Measurements from ENCODE around the gene TTC5. TPM values are rescaled to one million over a fixed set of nuclear protein-coding genes. Genes with fewer than 3 reads are reported as not detected.
A peak's percentile ranks its signal among the peaks of the same experiment; 100 is the strongest.
"Not testable (repeated sequence)": the region's sequence is repeated elsewhere in the genome, so short reads cannot be mapped to it uniquely, and the experiment has no call there.

Gene TTC5
- total RNA-seq, 2 experiments from 2014 or later = 20.5 to 21.2 TPM

DNA sequence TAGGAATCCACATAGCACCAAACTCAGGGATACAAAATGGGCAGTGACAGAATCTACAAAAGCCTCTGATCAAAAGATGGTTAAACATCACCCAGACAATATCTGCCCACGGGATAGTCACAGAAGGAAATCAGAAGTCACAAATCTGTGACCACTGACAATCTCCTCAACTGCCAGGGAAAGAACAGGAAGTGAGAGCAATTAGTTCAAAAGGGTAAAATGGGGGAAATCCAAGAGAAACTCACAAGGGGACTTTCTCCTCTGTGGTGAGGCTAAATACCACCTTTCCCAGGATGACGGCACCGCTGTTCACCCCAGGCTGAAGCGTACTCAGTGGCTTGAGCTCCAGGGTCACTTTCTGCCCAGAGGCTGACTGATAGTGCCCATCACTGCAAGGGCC lies 10.7 kb downstream of the TTC5 start:
- Mint-ChIP-seq H3K27ac (no peak overlapping the region), H3K4me3 (no peak overlapping the region), H3K9me3 (no peaks in the 10 kb centered on the region), H3K4me1 (peaks cover 4% of the 10 kb centered on the region), H3K36me3 (ENCODE audit: low read depth) (peaks cover 45% of the 10 kb centered on the region), H3K27me3 (no peaks in the 10 kb centered on the region)
- no peak for DNase-seq
- CTCF ChIA-PET = no interaction called here
- POLR2A ChIA-PET = no interaction called here

- peaks cover 47% of the 10 kb centered on the region for H3K36me3 Mint-ChIP-seq (ENCODE audit: low read depth)
- H3K4me1 Mint-ChIP-seq = peaks cover 4% of the 10 kb centered on the region
- H3K27me3 Mint-ChIP-seq = no peaks in the 10 kb centered on the region
- no peaks in the 10 kb centered on the region for H3K9me3 Mint-ChIP-seq
- H3K27ac Mint-ChIP-seq = no peak overlapping the region
- no peak for DNase-seq
- ChIA-PET CTCF (no interaction called here), POLR2A (no interaction called here)
- no peak overlapping the region for H3K4me3 Mint-ChIP-seq
Measured at GRCh38 chr14:20294636-20295035, 11.1 kb downstream of the TTC5 start.

DNA sequence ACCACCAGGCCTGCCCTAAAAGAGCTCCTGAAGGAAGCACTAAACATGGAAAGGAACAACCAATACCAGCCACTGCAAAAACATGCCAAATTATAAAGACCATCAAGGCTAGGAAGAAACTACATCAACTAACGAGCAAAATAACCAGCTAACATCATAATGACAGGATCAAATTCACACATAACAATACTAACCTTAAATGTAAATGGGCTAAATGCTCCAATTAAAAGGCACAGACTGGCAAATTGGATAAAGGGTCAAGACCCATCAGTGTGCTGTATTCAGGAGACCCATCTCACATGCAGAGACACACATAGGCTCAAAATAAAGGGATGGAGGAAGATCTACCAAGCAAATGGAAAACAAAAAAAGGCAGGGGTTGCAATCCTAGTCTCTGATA lies 23.8 kb downstream of the TTC5 start:
- peaks cover 68% of the 10 kb centered on the region for H3K36me3 Mint-ChIP-seq (ENCODE audit: low read depth)
- H3K27ac Mint-ChIP-seq, H3K4me3 Mint-ChIP-seq, H3K27me3 Mint-ChIP-seq, DNase-seq, H3K9me3 Mint-ChIP-seq, CTCF ChIA-PET, POLR2A ChIA-PET: not testable (repeated sequence)
- H3K4me1 Mint-ChIP-seq = peaks cover 18% of the 10 kb centered on the region

DNA sequence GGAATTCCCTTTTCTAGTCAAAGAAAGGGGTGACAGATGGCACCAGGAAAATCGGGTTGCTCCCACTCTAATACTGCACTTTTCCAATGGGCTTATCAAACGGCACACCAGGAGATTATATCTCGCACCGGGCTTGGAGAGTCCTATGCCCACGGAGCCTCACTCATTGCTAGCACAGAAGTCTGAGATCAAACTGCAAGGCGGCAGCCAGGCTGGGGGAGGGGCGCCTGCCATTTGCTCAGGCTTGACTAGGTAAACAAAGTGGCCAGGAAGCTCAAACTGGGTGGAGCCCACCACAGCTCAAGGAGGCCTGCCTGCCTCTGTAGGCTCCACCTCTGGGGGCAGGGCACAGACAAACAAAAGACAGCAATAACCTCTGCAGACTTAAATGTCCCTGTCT lies 25.5 kb downstream of the TTC5 start:
- H3K4me3 Mint-ChIP-seq, H3K9me3 Mint-ChIP-seq, H3K27me3 Mint-ChIP-seq, POLR2A ChIA-PET, CTCF ChIA-PET: not testable (repeated sequence)
- DNase-seq = peak; percentile 47
- peaks cover 18% of the 10 kb centered on the region for H3K4me1 Mint-ChIP-seq
- peak overlapping the region; percentile 65 for H3K27ac Mint-ChIP-seq
- peaks cover 62% of the 10 kb centered on the region for H3K36me3 Mint-ChIP-seq (ENCODE audit: low read depth)

- POLR2A ChIA-PET = no interaction called here
- Mint-ChIP-seq H3K36me3 (ENCODE audit: low read depth) (peaks cover 63% of the 10 kb centered on the region), H3K27me3 (no peaks in the 10 kb centered on the region), H3K4me3 (no peak overlapping the region), H3K27ac (no peak overlapping the region), H3K9me3 (peaks cover 15% of the 10 kb centered on the region), H3K4me1 (peaks cover 18% of the 10 kb centered on the region)
- CTCF ChIA-PET = no interaction called here
- DNase-seq = no peak
Measured at GRCh38 chr14:20278414-20278813, 27.3 kb downstream of the TTC5 start.

DNA sequence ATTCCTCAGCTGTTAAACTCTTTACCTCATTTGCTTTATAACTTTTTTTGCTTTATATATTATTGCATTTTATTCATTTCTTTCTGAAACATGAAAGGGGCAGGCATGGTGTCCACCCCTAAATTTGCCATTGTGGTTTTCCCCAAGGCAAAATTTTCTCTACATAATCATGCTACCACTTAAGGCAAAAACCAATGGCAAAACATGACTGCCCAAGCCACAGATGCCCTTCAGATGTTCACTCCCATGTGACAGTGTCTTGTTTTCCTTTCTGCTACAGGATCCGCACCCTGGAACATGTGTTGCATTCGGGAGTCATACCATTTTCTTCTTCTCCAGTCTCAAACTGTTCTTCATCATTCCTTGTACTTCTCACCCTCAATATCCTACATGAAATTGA lies 28.3 kb downstream of the TTC5 start:
- ChIA-PET POLR2A (no interaction called here), CTCF (no interaction called here)
- Mint-ChIP-seq H3K9me3 (peaks cover 17% of the 10 kb centered on the region), H3K4me1 (peaks cover 18% of the 10 kb centered on the region), H3K4me3 (no peak overlapping the region), H3K27me3 (no peaks in the 10 kb centered on the region), H3K27ac (no peak overlapping the region), H3K36me3 (ENCODE audit: low read depth) (peaks cover 58% of the 10 kb centered on the region)
- DNase-seq = no peak

DNA sequence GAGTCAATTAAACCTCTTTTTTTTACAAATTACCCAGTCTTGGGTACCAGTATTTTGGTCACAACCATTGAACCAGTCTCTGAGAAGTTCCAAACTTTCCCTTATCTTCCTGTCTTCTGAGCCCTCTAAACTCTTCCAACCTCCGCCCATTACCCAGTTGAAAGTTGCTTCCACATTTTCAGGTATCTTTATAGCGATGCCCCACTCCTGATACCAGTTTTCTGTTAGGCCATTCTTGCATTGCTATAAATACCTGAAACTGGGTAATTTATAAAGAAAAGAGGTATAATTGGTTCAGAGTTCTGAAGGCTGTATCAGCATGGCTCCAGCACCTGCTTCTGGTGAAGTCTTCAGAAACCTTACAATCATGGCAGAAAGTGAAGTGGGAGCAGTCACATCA lies 31.7 kb downstream of the TTC5 start:
- H3K27me3 Mint-ChIP-seq = no peaks in the 10 kb centered on the region
- H3K4me1 Mint-ChIP-seq = peaks cover 6% of the 10 kb centered on the region
- no peak overlapping the region for H3K27ac Mint-ChIP-seq
- peaks cover 39% of the 10 kb centered on the region for H3K36me3 Mint-ChIP-seq (ENCODE audit: low read depth)
- POLR2A ChIA-PET = no interaction called here
- peaks cover 24% of the 10 kb centered on the region for H3K9me3 Mint-ChIP-seq
- CTCF ChIA-PET = no interaction called here
- no peak for DNase-seq
- H3K4me3 Mint-ChIP-seq = no peak overlapping the region

- DNase-seq; H3K4me3 Mint-ChIP-seq; H3K27ac Mint-ChIP-seq; H3K27me3 Mint-ChIP-seq; POLR2A ChIA-PET; H3K4me1 Mint-ChIP-seq; H3K9me3 Mint-ChIP-seq; H3K36me3 Mint-ChIP-seq (ENCODE audit: low read depth); CTCF ChIA-PET: not testable (repeated sequence)
Measured at GRCh38 chr14:20264361-20264760, 41.4 kb downstream of the TTC5 start.

DNA sequence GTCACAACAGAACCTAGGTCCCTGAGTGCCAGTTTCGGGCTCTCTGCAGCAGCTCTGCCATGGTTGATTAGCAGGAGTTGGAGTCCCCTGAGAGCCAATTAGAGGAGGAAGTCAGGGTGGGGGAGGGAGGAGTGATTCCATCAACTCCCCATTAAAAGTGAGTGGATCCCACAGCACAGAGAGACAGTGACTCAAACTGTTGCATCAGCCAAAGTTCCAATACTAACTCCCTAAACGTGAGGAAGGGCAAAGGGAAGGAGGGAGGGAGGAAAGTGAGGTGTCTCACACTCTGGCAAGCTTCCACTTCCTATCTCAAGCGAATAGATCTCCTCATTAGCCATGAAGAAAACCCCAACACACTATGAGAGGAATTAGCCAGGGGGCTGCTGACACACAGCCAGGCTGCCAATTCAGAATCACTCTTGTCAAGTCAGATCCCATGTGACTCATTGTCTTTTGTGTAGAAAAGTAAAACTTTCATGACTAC lies 43.1 kb downstream of the TTC5 start:
- Mint-ChIP-seq H3K4me3 (no peak overlapping the region), H3K36me3 (ENCODE audit: low read depth) (no peaks in the 10 kb centered on the region), H3K27me3 (no peaks in the 10 kb centered on the region), H3K27ac (no peak overlapping the region), H3K4me1 (no peaks in the 10 kb centered on the region), H3K9me3 (no peaks in the 10 kb centered on the region)
- ChIA-PET POLR2A (no interaction called here), CTCF (no interaction called here)
- DNase-seq = no peak

- H3K9me3 Mint-ChIP-seq = peaks cover 4% of the 10 kb centered on the region
- ChIA-PET CTCF (no interaction called here), POLR2A (no interaction called here)
- H3K4me1 Mint-ChIP-seq = no peaks in the 10 kb centered on the region
- H3K27ac Mint-ChIP-seq = no peak overlapping the region
- no peak for DNase-seq
- no peaks in the 10 kb centered on the region for H3K36me3 Mint-ChIP-seq (ENCODE audit: low read depth)
- H3K27me3 Mint-ChIP-seq = peaks cover 1% of the 10 kb centered on the region
- H3K4me3 Mint-ChIP-seq = no peak overlapping the region
Measured at GRCh38 chr14:20247646-20248246, 58.0 kb downstream of the TTC5 start.

Other genes starting within 250 kb of the TTC5 start
- gene OR4L1, start 245.9 kb downstream of the TTC5 start, total RNA-seq = not detected
- not detected for gene OR4K17, start 195.2 kb downstream of the TTC5 start, total RNA-seq
- gene OR4N5, start 167.1 kb downstream of the TTC5 start, total RNA-seq = not detected
- gene OR11G2, start 115.1 kb downstream of the TTC5 start, total RNA-seq = not detected
- gene OR11H6, start 82.2 kb downstream of the TTC5 start, total RNA-seq = not detected
- gene OR11H7, start 77.0 kb downstream of the TTC5 start, total RNA-seq = not detected
- gene OR11H4, start 66.7 kb downstream of the TTC5 start, total RNA-seq = not detected
- gene CCNB1IP1, start 27.3 kb upstream of the TTC5 start, total RNA-seq = 10 to 100 TPM; 39.3 to 43.4 TPM
- 10 to 100 TPM; 27.1 to 28.7 TPM for gene PARP2, start 37.7 kb upstream of the TTC5 start, total RNA-seq
- 10 to 100 TPM; 60.7 to 63.5 TPM for gene TEP1, start 107.5 kb upstream of the TTC5 start, total RNA-seq
- gene KLHL33, start 130.2 kb upstream of the TTC5 start, total RNA-seq = under 1 TPM in 1 of 2 experiments, not detected in 1; 0.05 TPM
- 10 to 100 TPM; 35.8 to 40.3 TPM for gene OSGEP, start 148.9 kb upstream of the TTC5 start, total RNA-seq
- gene APEX1, start 149.3 kb upstream of the TTC5 start, total RNA-seq = 100 to 1,000 TPM in 1 of 2 experiments, 10 to 100 TPM in 1; 91.9 to 103 TPM
- gene PIP4P1, start 155.5 kb upstream of the TTC5 start, total RNA-seq = 10 to 100 TPM; 39.5 to 42.9 TPM
- 100 to 1,000 TPM; 207 to 210 TPM for gene PNP, start 163.5 kb upstream of the TTC5 start, total RNA-seq
- under 1 TPM in 1 of 2 experiments, not detected in 1; 0.50 TPM for gene RNASE10, start 199.6 kb upstream of the TTC5 start, total RNA-seq

All from activated CD4-positive, alpha-beta memory T cell treated with anti-CD3 and anti-CD28 coated beads, Interleukin-2, amount 10 ng/mL, durations not matched to agents 7 days and 5 days (primary cell).